LNCaP clone FGC (cell line): Measurements from ENCODE around the gene GOLGA7B.

Source experiments
- DNase-seq: peaks from one replicate; pipeline ENCODE4 v3.0.0-alpha.2; 2011; ENCODE audit warnings: low read depth
- H3K4me3 ChIP-seq: 2 replicates; pipeline ENCODE4 v1.5.1; 2011; ENCODE audit warnings: mild to moderate bottlenecking, low read depth, low read length, control low read depth
- TF ChIP-seq, protein P1 (sequence below): IDR thresholded peaks from 2 replicates; pipeline ENCODE4 v1.5.1; 2012; ENCODE audit warnings: mild to moderate bottlenecking; ENCODE audit not compliant: control insufficient read depth, insufficient read depth; ENCODE audit errors: extremely low read depth

The GOLGA7B gene

DNA sequence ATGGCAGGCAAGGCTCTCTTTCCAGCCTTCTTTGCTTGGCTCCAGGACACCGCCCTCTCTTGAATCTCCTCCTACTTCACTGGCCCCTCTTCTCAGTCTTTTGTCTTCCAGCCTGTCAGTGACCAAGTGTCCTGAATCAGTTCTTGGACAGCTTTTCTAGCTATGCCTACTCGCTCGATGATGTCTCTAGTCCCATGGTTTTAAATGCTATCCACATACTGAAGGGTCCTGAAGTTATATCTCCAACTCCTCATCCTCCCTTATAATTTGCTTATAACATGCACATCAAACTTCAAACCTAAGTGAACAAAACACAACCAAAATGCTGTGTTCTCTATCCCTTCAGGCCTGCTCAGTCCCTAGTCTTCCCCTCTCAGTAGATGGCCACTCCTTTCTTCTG is 5.0 kb upstream of the GOLGA7B start:
- TF ChIP-seq, protein P1, sequence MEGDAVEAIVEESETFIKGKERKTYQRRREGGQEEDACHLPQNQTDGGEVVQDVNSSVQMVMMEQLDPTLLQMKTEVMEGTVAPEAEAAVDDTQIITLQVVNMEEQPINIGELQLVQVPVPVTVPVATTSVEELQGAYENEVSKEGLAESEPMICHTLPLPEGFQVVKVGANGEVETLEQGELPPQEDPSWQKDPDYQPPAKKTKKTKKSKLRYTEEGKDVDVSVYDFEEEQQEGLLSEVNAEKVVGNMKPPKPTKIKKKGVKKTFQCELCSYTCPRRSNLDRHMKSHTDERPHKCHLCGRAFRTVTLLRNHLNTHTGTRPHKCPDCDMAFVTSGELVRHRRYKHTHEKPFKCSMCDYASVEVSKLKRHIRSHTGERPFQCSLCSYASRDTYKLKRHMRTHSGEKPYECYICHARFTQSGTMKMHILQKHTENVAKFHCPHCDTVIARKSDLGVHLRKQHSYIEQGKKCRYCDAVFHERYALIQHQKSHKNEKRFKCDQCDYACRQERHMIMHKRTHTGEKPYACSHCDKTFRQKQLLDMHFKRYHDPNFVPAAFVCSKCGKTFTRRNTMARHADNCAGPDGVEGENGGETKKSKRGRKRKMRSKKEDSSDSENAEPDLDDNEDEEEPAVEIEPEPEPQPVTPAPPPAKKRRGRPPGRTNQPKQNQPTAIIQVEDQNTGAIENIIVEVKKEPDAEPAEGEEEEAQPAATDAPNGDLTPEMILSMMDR = no peak
- DNase-seq = no peak
- no peak overlapping the region for H3K4me3 ChIP-seq

DNA sequence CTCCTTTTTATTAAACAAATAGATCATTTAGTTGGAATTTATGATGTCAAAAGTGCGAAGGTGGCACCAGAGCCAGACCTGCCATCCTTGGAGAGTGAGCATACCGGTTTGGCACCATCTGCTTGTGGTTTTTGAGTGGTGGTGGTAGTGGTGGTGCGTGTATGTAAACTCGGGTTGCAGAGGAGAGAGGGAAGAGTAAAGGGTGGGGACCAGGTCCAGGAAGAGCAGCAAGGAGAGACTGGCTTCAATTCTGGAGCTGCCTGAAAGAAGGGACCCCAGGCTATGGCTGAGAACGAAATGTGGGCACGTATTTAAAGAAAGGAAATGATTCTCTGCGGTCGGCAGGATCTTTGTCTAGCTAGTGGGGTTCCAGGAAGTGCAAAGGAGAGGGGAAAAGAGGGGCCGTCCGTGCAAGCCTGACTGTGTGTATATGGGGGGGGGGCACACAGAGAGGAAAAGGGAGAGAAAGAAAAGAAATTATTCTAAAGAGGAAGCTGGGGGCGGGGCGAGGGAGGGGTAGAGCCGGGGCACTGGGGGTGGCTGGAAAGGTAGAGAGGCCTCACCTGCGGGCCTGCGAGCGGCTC is 448 bp upstream of the GOLGA7B start:
- TF ChIP-seq, protein P1 = no peak
- peak overlapping the region; percentile 26; the same call in 1 of the 2 replicates for H3K4me3 ChIP-seq
- no peak for DNase-seq

- no peak for DNase-seq
- no peak overlapping the region for H3K4me3 ChIP-seq
- TF ChIP-seq, protein P1 = no peak
These were observed 803 bp downstream of the GOLGA7B start for GRCh38 chr10:97850446-97850845.

GRCh38 chr10:97851341-97852001 is 1.8 kb downstream of the GOLGA7B start:
- TF ChIP-seq, protein P1 = no peak
- DNase-seq = no peak
- H3K4me3 ChIP-seq = no peak overlapping the region

DNA sequence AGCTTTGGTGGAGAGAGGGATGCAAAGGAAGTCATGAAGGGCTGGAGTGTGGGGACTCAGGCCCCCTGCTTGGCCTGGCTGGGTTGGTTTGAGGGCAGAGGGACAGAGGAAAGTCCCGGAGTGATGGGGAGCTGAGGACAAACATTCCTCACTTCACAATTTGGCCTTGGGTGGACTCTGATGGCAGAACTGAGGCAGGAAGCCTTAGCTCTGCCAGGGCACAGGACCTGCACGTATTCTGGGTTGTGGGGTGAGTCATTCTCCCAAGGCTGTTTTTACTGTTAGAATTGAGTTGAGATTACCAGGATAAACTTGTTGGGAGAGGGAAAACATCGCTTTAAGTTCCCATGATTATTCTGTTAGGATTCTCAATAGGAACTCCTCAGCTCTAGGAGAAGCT is 2.6 kb downstream of the GOLGA7B start:
- no peak for DNase-seq
- TF ChIP-seq, protein P1 = no peak

GRCh38 chr10:97852840-97853405 is 3.3 kb downstream of the GOLGA7B start:
- TF ChIP-seq, protein P1 = no peak
- DNase-seq = no peak
- no peak overlapping the region for H3K4me3 ChIP-seq

More for the DNA sequence above, 2.6 kb downstream of the GOLGA7B start:
- H3K4me3 ChIP-seq = no peak overlapping the region

- TF ChIP-seq, protein P1 = no peak
- no peak for DNase-seq
- H3K4me3 ChIP-seq = no peak overlapping the region
These were observed 5.1 kb downstream of the GOLGA7B start for GRCh38 chr10:97854743-97855142.
